Ovary (tissue), 9 donors: ENCODE results near the gene ZNF385D. TPM values are rescaled to one million over a fixed set of nuclear protein-coding genes. Genes with fewer than 3 reads are reported as not detected.

Experiments
- DNase-seq, 5 donors: peaks; one replicate each; pipeline ENCODE4 v3.0.0-alpha.2; 2019 to 2020
- H3K27ac ChIP-seq, 2 donors: fragments of 200-600 bp; one replicate each; pipeline versions ENCODE4 v1.5.1 to v1.8.0; 2019 to 2022
- H3K27me3 ChIP-seq: fragments of 200-600 bp; one replicate; pipeline ENCODE4 v1.8.0; 2022
- H3K36me3 ChIP-seq: fragments of 200-600 bp; sonication (generic); one replicate; pipeline ENCODE4 v1.5.1; 2019
- H3K4me1 ChIP-seq: one replicate; pipeline ENCODE4 v1.8.1; 2013; ENCODE audit warnings: mild to moderate bottlenecking, moderate library complexity; ENCODE audit not compliant: insufficient read depth
- H3K4me3 ChIP-seq: fragments of 200-600 bp; sonication (generic); one replicate; pipeline ENCODE4 v1.5.1; 2017
- H3K9me3 ChIP-seq, 2 donors: fragments of 200-600 bp in 1 of 2; sonication (generic) in 1 of 2; one replicate each; pipeline versions ENCODE4 v1.5.1 to v1.8.1; 2013 to 2019; ENCODE audit warnings: mild to moderate bottlenecking in 1 of 2, moderate library complexity in 1 of 2
- EP300 ChIP-seq: sonication (generic); formaldehyde crosslinking; IDR thresholded peaks from one replicate; pipeline ENCODE4 v1.6.1; 2017; ENCODE audit warnings: antibody characterized with exemption
- POLR2A ChIP-seq: fragments of 450-650 bp; IDR thresholded peaks from one replicate; pipeline ENCODE4 v1.6.1; 2017; ENCODE audit warnings: antibody characterized with exemption, mild to moderate bottlenecking, moderate library complexity
- WGBS, 3 donors: extraction: QIAGEN DNeasy Blood & Tissue Kit in 1 of 3; methylation state at CpG; one replicate each; pipeline versions ENCODE4 v1.1.5 to v1.1.7; 2013 to 2017; 5-methylcytosine and 5-hydroxymethylcytosine counted together
- intact Hi-C, 4 donors: fragments of 100-400 bp; cut with DNase I; formaldehyde crosslinking; loops; one replicate each; pipeline versions ENCODE4 v1.11.0 to v1.15.1; 2022 to 2023
- polyA plus RNA-seq, 2 donors: library from polyadenylated mRNA; stranded (reverse); fragments of 200-250 nt in 1 of 2; fragments of 350-450 nt in 1 of 2; fragmentation: Illumina TruSeq in 1 of 2; extraction: RNeasy Lipid Tissue Mini Kit (QIAGEN cat#74804) in 1 of 2; gene quantifications; one replicate each; pipeline ENCODE4 v1.2.3, GENCODE V29; 2013 to 2014
- total RNA-seq, 7 donors: library from RNA; depleted of rRNA in 2 of 7; stranded (reverse); fragments of >200 nt in 2 of 7; fragmentation: NEBNext Ultra II Directional in 3 of 7; extraction: Animal tissue kit (Norgen Biotek cat#: 25700) in 3 of 7; gene quantifications; one replicate each; pipeline versions ENCODE4 v1.1.0 to v1.2.4, GENCODE V29; 2016 to 2023
- TF ChIP-seq, protein P1 (sequence below), 3 donors: fragments of 450-650 bp in 2 of 3; fragments of 200-600 bp in 1 of 3; IDR thresholded peaks; one replicate each; pipeline versions ENCODE4 v1.5.1 to v1.8.0; 2016 to 2022; ENCODE audit warnings: antibody characterized with exemption in 3 of 3, mild to moderate bottlenecking in 1 of 3
- donor health status: DM: no; HTN: no; CAD: no; lungs with moderate emphysema.
- donor health status: DM: no; HTN: no; CAD: no.
- donor health status: Bipolar disorder and iron deficiency.
- donor health status: DM: yes; HTN: yes; CAD: no.
- donor health status: DM: no; HTN: no; CAD: no.
- donor health status: DM: yes; HTN: yes; CAD: no.

The ZNF385D gene
- total and polyA plus RNA-seq, 9 donors = 0.33 to 9.3 (median 2.6) TPM

DNA sequence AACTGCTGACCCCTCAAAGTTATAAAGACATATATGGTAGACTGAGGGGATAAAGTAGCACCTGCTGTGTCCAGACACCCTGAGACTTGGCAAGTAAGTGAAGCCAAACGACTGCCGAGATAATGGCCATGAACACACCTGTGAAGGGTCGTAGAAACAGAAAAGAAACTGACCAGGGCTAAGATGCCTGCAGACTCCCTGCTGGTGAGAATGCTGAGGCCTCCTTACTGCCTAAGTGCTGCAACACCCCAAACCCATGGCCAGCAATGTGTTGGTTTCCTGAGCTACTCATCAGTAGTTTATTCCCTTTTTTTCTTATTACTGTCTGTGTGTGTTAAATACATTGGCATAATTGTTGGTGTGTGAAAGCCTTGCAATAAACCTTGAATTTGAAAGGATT lies 233.8 kb downstream of the ZNF385D start:
- intact Hi-C loops = no loop called here
- Histone ChIP-seq H3K9me3 (no peaks in the 10 kb centered on the region), H3K27me3 (no peaks in the 10 kb centered on the region), H3K36me3 (no peaks in the 10 kb centered on the region), H3K27ac (no peak overlapping the region), H3K4me3 (no peak overlapping the region), H3K4me1 (no peaks in the 10 kb centered on the region)
- DNase-seq = no peak
- TF ChIP-seq, protein P1, sequence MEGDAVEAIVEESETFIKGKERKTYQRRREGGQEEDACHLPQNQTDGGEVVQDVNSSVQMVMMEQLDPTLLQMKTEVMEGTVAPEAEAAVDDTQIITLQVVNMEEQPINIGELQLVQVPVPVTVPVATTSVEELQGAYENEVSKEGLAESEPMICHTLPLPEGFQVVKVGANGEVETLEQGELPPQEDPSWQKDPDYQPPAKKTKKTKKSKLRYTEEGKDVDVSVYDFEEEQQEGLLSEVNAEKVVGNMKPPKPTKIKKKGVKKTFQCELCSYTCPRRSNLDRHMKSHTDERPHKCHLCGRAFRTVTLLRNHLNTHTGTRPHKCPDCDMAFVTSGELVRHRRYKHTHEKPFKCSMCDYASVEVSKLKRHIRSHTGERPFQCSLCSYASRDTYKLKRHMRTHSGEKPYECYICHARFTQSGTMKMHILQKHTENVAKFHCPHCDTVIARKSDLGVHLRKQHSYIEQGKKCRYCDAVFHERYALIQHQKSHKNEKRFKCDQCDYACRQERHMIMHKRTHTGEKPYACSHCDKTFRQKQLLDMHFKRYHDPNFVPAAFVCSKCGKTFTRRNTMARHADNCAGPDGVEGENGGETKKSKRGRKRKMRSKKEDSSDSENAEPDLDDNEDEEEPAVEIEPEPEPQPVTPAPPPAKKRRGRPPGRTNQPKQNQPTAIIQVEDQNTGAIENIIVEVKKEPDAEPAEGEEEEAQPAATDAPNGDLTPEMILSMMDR (IDR thresholded peaks at IDR 0.05) = no peak
- TF ChIP-seq EP300 = no peak
- TF ChIP-seq POLR2A = no peak
- 57 to 65% (median 63%) methylated on average over 3 of the region's 3 CpGs for WGBS, 3 donors

DNA sequence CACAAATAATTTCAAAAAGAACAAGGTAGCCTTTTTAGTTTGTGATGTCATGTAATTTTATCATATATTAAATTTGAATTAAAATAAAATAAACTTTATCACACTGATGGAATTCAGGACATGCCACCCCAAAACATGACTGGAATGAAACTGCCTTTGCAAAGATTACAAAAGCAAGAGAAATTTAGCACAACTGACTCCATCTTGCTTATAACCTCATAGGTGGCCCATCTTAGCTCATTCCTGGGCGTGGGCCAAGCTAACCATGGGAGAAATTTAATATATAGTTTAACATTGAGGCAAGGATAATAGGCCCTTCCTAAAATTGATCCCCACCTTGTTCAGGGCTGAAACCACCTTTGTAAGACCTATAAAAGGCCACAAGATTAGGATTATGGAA lies 235.6 kb downstream of the ZNF385D start:
- WGBS, 3 donors = 77 to 96% (median 87%) methylated on average over 1 of the region's 1 CpG
- Histone ChIP-seq H3K36me3 (no peaks in the 10 kb centered on the region), H3K9me3 (no peaks in the 10 kb centered on the region), H3K27ac (no peak overlapping the region), H3K27me3 (no peaks in the 10 kb centered on the region), H3K4me3 (no peak overlapping the region), H3K4me1 (no peaks in the 10 kb centered on the region)
- no peak for DNase-seq
- no peak for TF ChIP-seq EP300
- intact Hi-C loops = no loop called here

DNA sequence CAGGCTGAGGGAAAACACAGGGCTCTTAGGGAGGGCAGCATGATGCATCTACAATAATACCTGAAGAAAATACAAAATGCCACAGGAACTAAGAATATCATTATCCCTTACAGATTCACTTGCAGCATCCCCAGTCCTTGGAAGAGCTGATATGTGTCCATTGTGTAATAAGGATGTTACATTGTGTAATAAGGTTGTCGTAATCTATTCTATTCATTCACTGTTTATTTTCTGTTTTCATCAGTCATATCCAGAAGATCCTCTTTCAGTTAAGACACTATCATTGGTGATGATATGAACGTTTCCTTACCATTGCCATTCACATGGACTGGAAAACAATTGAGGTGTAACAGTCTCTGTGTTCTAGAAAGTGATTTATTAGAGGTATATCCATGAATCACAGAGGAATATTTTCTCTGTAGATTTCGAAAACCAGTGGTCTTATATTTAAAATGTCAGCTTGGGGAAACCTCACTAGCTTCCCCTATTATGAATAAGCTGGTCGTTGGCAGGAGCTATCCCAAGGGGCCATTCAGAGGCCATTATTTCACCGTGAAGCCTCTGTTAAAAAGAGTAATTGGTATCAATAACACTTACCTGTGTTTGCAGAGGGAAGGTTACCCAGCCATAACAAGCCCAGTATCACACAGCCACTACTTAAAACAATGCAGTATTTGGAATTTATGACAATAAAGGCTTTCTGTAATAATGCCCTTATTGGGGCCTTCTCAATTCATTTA lies 241.1 kb downstream of the ZNF385D start:
- Histone ChIP-seq H3K4me1 (no peaks in the 10 kb centered on the region), H3K27ac (no peak overlapping the region), H3K4me3 (no peak overlapping the region), H3K36me3 (no peaks in the 10 kb centered on the region), H3K27me3 (no peaks in the 10 kb centered on the region), H3K9me3 (no peaks in the 10 kb centered on the region)
- TF ChIP-seq, protein P1 (IDR thresholded peaks at IDR 0.05) = no peak
- TF ChIP-seq POLR2A = no peak
- no peak for TF ChIP-seq EP300
- WGBS, 3 donors = 78 to 81% (median 79%) methylated on average over 5 of the region's 5 CpGs
- DNase-seq = no peak
- intact Hi-C loops = no loop called here

DNA sequence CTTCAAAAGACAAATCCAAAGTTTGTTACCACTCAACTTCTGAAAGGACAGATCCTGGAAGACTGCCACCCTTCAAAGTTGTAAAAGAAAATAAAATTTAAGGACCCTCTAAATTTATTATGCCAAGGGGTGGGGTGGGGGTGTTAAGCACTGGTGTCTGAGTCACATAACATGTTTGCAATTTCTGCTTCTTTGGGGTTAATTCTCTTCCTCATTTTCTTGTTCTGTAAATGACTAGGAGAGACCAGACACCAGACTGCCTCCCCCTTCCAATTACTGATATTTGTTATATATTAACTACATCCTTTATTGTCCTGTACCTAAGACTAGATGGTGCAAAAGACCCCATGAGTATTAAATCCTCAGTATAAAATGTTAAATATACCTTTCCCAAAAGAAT lies 242.8 kb downstream of the ZNF385D start:
- Histone ChIP-seq H3K27me3 (no peaks in the 10 kb centered on the region), H3K27ac (no peak overlapping the region)
- TF ChIP-seq, protein P1 (IDR thresholded peaks at IDR 0.05) = no peak
- no peak for TF ChIP-seq POLR2A
- TF ChIP-seq EP300 = no peak

DNA sequence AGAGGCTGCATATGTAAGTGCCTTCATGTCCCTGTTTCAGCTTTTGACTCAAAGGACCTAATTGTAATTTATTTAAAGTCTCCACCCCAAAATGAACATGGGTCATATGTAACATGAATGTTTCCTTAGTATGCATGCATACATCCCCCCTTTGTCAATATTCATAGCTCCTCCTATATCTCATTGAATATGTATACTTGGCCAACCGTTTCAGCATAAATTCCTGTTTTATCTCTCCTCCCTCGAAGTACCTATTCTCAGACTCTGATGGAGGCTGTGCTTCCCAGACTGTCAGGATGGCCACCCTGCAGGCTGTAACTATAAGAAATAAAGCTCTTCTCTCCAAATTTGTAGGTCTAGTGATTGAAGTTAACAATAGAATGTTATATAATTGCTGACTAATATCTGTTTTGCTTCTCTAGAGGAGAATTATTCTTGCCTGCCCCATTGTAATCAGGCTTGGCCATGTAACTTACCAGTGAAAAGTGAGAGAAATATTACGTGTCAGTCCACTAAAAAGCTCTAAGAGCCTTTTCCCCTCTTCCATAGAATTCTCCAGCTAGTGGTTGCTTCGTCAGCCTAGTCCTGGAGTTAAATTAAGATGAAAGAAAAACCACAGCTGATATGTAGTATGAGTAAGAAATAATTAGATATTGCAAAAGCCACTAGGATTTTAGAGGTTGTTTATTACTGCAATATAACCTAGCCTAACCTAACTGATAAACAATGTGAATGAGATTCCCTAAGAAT lies 245.1 kb downstream of the ZNF385D start:
- H3K27me3 ChIP-seq = no peaks in the 10 kb centered on the region
- no peaks in the 10 kb centered on the region for H3K9me3 ChIP-seq
- no peaks in the 10 kb centered on the region for H3K4me1 ChIP-seq
- TF ChIP-seq, protein P1 (IDR thresholded peaks at IDR 0.05) = no peak
- TF ChIP-seq EP300 (no peak), POLR2A (no peak)
- no peak for DNase-seq
- WGBS, 3 donors = 36 to 40% (median 38%) methylated on average over 4 of the region's 4 CpGs
- no peak overlapping the region for H3K27ac ChIP-seq
- no peaks in the 10 kb centered on the region for H3K36me3 ChIP-seq
- intact Hi-C loops = no loop called here
- H3K4me3 ChIP-seq = no peak overlapping the region

More for the DNA sequence above, 242.8 kb downstream of the ZNF385D start:
- Histone ChIP-seq H3K36me3 (no peaks in the 10 kb centered on the region), H3K4me1 (no peaks in the 10 kb centered on the region), H3K9me3 (no peaks in the 10 kb centered on the region), H3K4me3 (no peak overlapping the region)
- intact Hi-C loops = no loop called here
- DNase-seq = no peak
